HG02623 (cell line): Measurements from ENCODE around the gene XAGE2.

Source experiments
- ATAC-seq: cut with Tn5 transposase; IDR thresholded peaks from one replicate; pipeline ENCODE4 v1.9.1; 2021; ENCODE audit warnings: moderate library complexity; ENCODE audit not compliant: unreplicated experiment

XAGE2 gene

DNA sequence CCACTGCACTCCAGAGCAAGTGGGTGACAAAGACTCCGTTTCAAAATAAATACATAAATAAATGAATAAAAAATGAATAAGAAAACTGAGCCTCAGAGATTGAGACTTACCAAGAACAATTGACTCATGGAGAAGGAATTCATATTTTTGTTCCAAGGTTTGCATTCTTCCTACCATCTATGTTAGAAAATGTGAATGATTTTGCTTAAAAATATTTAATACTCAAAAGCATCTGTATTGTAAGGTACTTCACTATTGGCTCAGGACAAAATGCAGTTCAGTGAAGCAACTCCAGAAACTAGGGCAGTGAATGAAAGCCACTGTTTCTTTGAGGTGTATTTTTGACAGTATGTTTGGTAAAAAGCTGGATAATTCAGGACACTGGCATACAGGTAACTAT, 54.1 kb downstream of the XAGE2 start:
- ATAC-seq = no peak

DNA sequence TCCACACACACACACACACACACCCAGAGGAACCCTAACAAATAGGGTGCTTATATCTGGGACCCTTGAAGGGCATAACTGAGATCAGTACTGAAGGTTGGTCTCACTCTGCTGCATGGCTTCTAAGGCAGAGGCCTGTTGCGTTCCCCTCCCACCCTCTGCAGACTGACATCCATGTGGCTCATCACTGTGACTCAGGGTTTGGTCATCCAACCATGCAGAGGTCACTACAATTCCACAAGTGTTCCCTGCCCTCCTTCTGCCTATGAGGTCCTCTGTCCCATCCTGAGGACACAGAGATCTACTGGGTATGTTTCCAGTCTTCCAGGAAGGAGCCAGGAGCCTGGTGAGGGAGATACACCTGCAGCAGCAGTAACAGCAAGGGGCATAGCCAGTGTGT, 55.8 kb downstream of the XAGE2 start:
- no peak for ATAC-seq
